Caki2 (cell line): ENCODE results near the gene DLG4. TPM values are rescaled to one million over a fixed set of nuclear protein-coding genes. Genes with fewer than 3 reads are reported as not detected.
"Not testable (repeated sequence)": the region's sequence is repeated elsewhere in the genome, so short reads cannot be mapped to it uniquely, and the experiment has no call there.

Experiments
- DNase-seq: peaks from one replicate; pipeline ENCODE4 v3.0.0-alpha.2; 2015; ENCODE audit warnings: low read depth
- in situ Hi-C: cut with HindIII; loops from 2 replicates; pipeline ENCODE4 v1.10.0; 2016; ENCODE audit warnings: low sequenced_read_pairs, low pct_unique_long_range_greater_than_20kb, mixed read lengths
- total RNA-seq: library from RNA; depleted of rRNA; stranded (reverse); fragments of >200 nt; shearing (Covaris generic); gene quantifications from 2 replicates; pipeline ENCODE4 v1.2.3, GENCODE V29; 2014; ENCODE audit warnings: low replicate concordance

Gene DLG4
- total RNA-seq, 1 experiment from 2014 or later: 4.8 TPM

- in situ Hi-C loops: no loop called here
- peak; percentile 30 for DNase-seq
Observed at GRCh38 chr17:7177191-7177953, 42.3 kb downstream of the DLG4 start.

DNA sequence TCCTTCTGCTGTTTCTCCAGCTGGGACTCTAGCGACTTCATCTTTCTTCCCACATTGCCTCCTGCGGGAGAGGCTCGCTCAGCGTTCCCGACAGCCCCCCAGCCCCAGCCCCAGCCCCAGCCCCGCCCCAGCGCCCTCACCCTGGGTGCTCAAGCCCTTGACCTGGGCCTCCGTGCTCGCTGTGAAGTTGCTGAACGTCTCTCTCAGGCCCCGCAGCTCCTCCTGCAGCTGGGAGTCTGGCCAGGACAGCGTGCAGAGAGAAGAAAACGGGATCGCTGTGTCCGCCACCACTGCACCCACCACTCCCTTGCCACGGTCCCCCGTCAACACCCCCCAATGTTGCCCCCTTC lies 42.8 kb downstream of the DLG4 start:
- in situ Hi-C loops: no loop called here
- DNase-seq: no peak

GRCh38 chr17:7176107-7176840 lies 43.4 kb downstream of the DLG4 start:
- in situ Hi-C loops: no loop called here
- no peak for DNase-seq

GRCh38 chr17:7175330-7175733 lies 44.3 kb downstream of the DLG4 start:
- in situ Hi-C loops: no loop called here
- no peak for DNase-seq

DNA sequence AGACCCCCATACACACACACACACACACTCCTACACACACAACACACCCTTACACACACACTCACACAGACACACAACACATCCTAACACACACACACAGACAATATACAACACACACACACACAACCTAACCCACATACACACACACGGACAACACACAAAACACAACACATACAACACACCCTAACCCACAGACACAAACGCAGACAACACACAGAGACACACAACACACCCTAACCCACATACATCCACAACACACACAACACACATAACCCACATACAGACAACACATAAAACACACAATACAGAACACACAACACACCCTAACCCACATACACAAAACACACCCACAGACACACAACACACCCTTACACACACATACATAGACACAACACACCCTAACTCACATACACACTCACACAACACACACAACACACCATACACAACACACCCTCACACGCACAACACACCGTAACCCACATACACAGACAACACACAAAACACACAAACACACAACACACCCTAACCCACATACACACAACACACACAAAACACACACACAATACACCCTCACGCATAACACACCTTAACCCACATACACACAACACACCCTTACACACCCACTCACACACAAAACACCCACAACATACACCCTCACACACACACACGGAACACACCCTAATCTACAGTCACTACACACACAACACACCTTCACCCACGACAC lies 44.9 kb downstream of the DLG4 start:
- no peak for DNase-seq
- in situ Hi-C loops: no loop called here

- no peak for DNase-seq
- in situ Hi-C loops: no loop called here
Observed at GRCh38 chr17:7173687-7174602, 45.7 kb downstream of the DLG4 start.

DNA sequence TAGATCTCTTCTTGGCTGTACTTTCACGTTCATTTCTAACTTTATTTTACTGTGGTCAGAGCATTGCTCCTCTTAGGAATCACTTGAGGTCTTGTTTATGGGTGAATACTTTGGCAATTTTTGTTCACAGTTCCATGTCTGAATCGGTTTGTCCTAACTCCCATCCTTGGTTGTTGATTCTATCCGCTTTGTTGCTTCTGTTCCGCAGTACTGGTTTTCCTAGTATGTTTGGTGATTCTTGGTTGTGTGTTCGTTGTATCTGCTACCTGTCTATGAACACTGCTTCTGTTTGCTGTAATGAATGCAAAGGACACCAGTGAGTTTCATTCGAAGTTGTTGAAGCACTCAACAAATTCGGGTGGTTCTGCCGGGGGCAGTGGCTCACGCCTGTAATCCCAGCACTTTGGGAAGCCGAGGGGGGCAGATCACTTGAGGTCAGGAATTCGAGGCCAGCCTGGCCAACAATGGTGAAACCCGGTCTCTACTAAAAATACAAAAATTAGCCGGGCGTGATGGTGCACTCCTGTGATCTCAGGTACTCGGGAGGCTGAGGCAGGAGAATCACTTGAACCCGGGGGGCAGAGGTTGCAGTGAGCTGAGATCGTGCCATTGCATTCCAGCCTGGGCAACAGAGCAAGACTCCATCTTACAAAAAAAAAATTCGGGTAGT lies 47.0 kb downstream of the DLG4 start:
- in situ Hi-C loops, DNase-seq: not testable (repeated sequence)

DNA sequence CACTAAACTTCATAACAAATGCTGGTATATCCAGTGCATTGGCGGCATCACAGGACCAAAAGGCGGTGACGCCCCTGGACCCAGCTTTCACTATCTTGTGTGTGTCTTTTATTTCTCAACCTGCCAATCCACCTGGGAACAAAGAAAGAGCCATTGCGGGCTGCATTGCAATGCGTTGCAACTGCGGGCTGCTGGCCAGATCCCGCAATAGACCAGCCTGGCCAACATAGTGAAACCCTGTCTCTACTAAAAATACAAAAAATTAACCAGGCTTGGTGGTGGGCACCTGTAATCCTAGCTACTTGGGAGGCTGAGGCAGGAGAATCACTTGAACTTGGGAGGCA lies 50.1 kb downstream of the DLG4 start:
- in situ Hi-C loops, DNase-seq: not testable (repeated sequence)

GRCh38 chr17:7168841-7169564 lies 50.6 kb downstream of the DLG4 start:
- DNase-seq, in situ Hi-C loops: not testable (repeated sequence)

DNA sequence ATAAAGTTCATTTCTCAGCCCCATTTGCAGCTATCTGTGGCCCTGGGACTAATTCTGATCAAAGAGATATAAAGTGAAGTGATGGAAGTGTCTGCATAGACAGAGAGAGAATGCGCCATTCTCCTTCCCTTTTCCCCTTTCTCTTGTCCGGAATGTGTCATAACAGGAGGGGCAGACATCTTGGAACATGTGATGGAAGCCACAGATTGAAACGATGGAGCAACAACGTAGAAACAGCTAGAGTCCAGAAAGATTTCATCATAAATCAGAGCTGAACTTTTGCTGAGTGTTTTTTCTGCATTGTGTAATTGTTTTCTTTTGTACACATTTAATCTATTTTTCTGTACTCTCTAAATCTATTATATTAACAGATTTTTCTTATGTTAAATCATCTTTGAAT lies 51.8 kb downstream of the DLG4 start:
- in situ Hi-C loops: no loop called here

DNA sequence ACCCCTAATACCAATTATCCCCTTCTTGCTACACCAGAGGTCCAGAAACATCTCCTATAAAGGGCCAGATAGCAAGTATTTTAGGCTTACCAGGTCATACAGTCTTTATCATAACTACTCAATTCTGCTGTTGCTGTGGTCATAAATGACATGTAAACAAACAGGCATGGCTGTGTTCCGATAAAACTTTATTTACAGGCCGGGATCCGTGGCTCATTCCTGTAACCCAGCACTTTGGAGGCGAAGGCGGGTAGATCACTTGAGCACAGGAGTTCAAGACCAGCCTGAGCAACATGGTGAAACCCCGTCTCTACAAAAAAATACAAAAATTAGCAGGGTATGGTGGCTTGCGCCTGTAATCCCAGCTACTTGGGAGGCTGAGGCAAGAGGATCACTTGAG lies 52.8 kb downstream of the DLG4 start:
- no peak for DNase-seq
- in situ Hi-C loops: no loop called here

More for the DNA sequence above, 51.8 kb downstream of the DLG4 start:
- DNase-seq: no peak

GRCh38 chr17:7159571-7159970 lies 60.1 kb downstream of the DLG4 start:
- in situ Hi-C loops, DNase-seq: not testable (repeated sequence)

GRCh38 chr17:7158424-7158823 lies 61.2 kb downstream of the DLG4 start:
- in situ Hi-C loops, DNase-seq: not testable (repeated sequence)

DNA sequence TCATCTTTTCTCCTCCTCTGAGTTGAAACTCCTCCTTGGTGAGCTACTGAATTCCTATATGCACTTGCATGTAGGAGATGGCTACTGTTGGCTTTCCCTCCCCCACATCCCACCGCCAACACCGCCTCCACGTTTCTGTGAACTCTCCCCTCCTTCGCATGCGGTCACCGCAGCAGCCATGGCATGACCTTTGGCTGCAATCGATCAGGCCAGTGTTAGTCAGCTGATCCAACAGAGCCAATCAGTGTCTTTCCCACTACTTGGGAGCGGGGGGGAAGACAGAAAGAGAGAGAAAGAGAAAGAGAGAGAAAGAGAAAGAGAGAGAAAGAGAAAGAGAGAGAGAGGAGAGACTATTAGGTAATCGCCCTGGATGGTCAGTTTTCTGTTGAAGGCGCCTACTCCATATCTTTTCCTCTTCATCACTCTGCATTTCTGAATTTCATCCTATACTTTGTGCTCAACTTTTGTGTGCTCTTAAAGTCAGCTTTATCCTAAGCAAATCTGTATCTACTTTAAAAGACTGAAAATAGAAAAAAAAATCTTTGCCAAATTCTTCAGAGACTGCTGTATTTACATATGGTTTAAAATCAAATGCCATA lies 63.2 kb downstream of the DLG4 start:
- in situ Hi-C loops: no loop called here
- DNase-seq: no peak

GRCh38 chr17:7147772-7148171 lies 71.9 kb downstream of the DLG4 start:
- in situ Hi-C loops: no loop called here
- DNase-seq: peak; percentile 11

DNA sequence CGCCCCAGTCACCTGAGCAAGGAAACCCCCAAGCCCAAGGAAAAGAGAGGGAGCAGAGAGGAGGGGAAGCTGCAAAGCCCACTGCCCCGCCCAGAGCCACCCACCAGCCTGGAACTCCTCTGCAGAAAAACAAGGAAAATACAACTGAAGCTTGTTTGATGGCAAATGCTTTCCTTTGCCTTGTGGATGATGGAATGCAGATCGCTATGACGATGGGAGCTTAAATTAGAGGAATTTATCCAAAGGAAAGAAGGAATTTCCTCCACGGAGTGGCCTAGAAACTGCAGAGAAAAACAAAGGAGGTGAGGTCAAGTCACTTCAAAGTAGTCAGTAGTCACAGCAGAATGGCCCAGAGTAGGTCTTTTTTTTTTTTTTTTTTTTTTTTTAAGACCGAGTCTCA lies 73.5 kb downstream of the DLG4 start:
- in situ Hi-C loops: no loop called here

GRCh38 chr17:7144213-7144612 lies 75.4 kb downstream of the DLG4 start:
- in situ Hi-C loops: no loop called here
- DNase-seq: no peak

More for the DNA sequence above, 73.5 kb downstream of the DLG4 start:
- DNase-seq: peak; percentile 16
